ENCODE measurements around the gene CD33.

- TF ChIP-seq, protein P1, sequence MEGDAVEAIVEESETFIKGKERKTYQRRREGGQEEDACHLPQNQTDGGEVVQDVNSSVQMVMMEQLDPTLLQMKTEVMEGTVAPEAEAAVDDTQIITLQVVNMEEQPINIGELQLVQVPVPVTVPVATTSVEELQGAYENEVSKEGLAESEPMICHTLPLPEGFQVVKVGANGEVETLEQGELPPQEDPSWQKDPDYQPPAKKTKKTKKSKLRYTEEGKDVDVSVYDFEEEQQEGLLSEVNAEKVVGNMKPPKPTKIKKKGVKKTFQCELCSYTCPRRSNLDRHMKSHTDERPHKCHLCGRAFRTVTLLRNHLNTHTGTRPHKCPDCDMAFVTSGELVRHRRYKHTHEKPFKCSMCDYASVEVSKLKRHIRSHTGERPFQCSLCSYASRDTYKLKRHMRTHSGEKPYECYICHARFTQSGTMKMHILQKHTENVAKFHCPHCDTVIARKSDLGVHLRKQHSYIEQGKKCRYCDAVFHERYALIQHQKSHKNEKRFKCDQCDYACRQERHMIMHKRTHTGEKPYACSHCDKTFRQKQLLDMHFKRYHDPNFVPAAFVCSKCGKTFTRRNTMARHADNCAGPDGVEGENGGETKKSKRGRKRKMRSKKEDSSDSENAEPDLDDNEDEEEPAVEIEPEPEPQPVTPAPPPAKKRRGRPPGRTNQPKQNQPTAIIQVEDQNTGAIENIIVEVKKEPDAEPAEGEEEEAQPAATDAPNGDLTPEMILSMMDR (IDR thresholded peaks at IDR 0.05), result no peak
- TF ChIP-seq ZFX (IDR thresholded peaks at IDR 0.05; ENCODE audit: borderline replicate concordance), result no peak
Observed at GRCh38 chr19:51256155-51256625, 31.3 kb downstream of the CD33 start.

Measured in 22Rv1 (cell line).